Kidney (tissue), 14 donors: ENCODE data around the gene TFDP1. TPM values are rescaled to one million over a fixed set of nuclear protein-coding genes. Genes with fewer than 3 reads are reported as not detected.
A peak's percentile ranks its signal among the peaks of the same experiment; 100 is the strongest.
"Not testable (repeated sequence)": the region's sequence is repeated elsewhere in the genome, so short reads cannot be mapped to it uniquely, and the experiment has no call there.

ENCODE experiments used
- DNase-seq, 5 donors: peaks; one replicate each; pipeline ENCODE4 v3.0.0-alpha.2; 2013 to 2020
- FAIRE-seq: peaks from 2 replicates; lab custom pipeline; 2012; peaks lifted over from hg19 to GRCh38; lab: Jason Lieb, UNC
- H3K27ac ChIP-seq, 2 donors: one replicate each; pipeline ENCODE4 v1.7.0; 2013; ENCODE audit warnings: low read depth in 2 of 2, low read length in 2 of 2, inconsistent platforms in 1 of 2
- H3K27me3 ChIP-seq: one replicate; pipeline ENCODE4 v1.7.1; 2013; ENCODE audit warnings: low read length, inconsistent platforms; ENCODE audit not compliant: control insufficient read depth, insufficient read depth
- H3K36me3 ChIP-seq, 3 donors: one replicate each; pipeline versions ENCODE4 v1.7.0 to v1.7.1; 2013; ENCODE audit warnings: low read length in 3 of 3, control low read depth in 1 of 3, inconsistent platforms in 1 of 3; ENCODE audit not compliant: insufficient read depth in 3 of 3, control insufficient read depth in 2 of 3
- H3K4me1 ChIP-seq, 3 donors: one replicate each; pipeline versions ENCODE4 v1.7.0 to v1.7.1; 2013; ENCODE audit warnings: low read length in 3 of 3, inconsistent platforms in 1 of 3, low read depth in 1 of 3; ENCODE audit not compliant: control insufficient read depth in 2 of 3, insufficient read depth in 2 of 3
- H3K4me3 ChIP-seq, 3 donors: one replicate each; pipeline versions ENCODE4 v1.7.0 to v1.8.1; 2013; ENCODE audit warnings: low read length in 3 of 3, control low read depth in 1 of 3, inconsistent platforms in 1 of 3
- H3K9ac ChIP-seq, 3 donors: one replicate each; pipeline versions ENCODE4 v1.7.0 to v1.7.1; 2013; ENCODE audit warnings: low read length in 3 of 3, control low read depth in 1 of 3, inconsistent platforms in 1 of 3
- H3K9me3 ChIP-seq, 3 donors: one replicate each; pipeline versions ENCODE4 v1.7.0 to v1.7.1; 2013; ENCODE audit warnings: low read length in 3 of 3, control low read depth in 1 of 3, inconsistent platforms in 1 of 3; ENCODE audit not compliant: control insufficient read depth in 2 of 3, insufficient read depth in 1 of 3
- intact Hi-C: fragments of 100-400 bp; cut with DNase I; formaldehyde crosslinking; loops from one replicate; pipeline ENCODE4 v1.11.1; 2022
- polyA plus RNA-seq: library from polyadenylated mRNA; stranded (reverse); fragments of 350-450 nt; fragmentation: Illumina TruSeq; extraction: RNeasy Lipid Tissue Mini Kit (QIAGEN cat#74804); gene quantifications from one replicate; pipeline ENCODE4 v1.2.3, GENCODE V29; 2014; ENCODE audit warnings: low read depth, low replicate concordance; ENCODE audit not compliant: insufficient read depth
- total RNA-seq: library from RNA; stranded (reverse); fragmentation: NEBNext Ultra II Directional; extraction: Animal tissue kit (Norgen Biotek cat#: 25700); gene quantifications from one replicate; pipeline ENCODE4 v1.2.1, GENCODE V29; 2021
- TF ChIP-seq, protein P1 (sequence below): IDR thresholded peaks from 3 replicates; pipeline ENCODE4 v1.5.1; 2012; ENCODE audit warnings: mild to moderate bottlenecking, moderate library complexity, borderline replicate concordance; ENCODE audit not compliant: insufficient read depth; ENCODE audit errors: extremely low read depth
- donor health status: control.
- donor health status: control.
- donor health status: control.
- donor health status: control.
- donor health status: control.
- donor health status: DM: yes; HTN: yes; CAD: no.
- donor health status: Normal renal cell carcinoma (clear cell type).

The TFDP1 gene
- total and polyA plus RNA-seq, 2 donors from 2014 or later = 33.8 to 46.9 TPM

DNA sequence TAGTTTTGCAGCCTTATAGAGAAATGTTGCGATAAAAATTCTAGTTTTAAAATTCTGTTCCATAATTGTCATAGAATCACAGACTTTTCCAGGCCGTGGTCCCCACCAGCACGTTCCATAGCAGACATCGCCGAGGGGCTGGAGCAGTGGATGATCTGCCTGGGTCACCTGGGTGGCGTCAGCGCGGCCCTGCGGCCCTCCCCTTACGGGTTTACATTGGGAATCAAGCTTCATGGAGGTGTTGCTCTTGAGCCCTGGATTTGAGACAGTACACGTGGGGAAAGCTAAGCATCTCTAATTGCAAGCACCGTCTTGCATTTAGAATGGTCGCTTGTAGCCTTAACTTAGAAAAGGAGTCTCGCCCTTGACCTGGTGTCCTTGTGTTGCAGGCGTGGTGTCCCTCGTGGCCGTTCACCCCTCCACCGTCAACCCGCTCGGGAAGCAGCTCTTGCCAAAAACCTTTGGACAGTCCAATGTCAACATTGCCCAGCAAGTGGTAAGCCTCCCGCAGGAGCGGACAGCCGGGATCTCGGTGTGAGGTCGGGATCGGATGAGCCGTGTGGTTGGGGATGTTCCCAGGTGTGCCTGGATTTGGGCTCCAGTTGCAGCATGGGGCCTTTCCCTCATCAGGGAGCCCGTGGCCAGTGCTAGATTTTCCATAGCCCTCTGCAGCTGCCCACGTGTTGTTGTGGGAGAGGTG, 38.4 kb downstream of the TFDP1 start:
- Histone ChIP-seq H3K27ac (no peak overlapping the region), H3K36me3 (peaks cover 4 to 5% (median 4%) of the 10 kb centered on the region in 3 donors), H3K4me3 (no peak overlapping the region), H3K27me3 (no peaks in the 10 kb centered on the region), H3K4me1 (no peaks in the 10 kb centered on the region), H3K9me3 (no peaks in the 10 kb centered on the region), H3K9ac (no peak overlapping the region)
- TF ChIP-seq, protein P1, sequence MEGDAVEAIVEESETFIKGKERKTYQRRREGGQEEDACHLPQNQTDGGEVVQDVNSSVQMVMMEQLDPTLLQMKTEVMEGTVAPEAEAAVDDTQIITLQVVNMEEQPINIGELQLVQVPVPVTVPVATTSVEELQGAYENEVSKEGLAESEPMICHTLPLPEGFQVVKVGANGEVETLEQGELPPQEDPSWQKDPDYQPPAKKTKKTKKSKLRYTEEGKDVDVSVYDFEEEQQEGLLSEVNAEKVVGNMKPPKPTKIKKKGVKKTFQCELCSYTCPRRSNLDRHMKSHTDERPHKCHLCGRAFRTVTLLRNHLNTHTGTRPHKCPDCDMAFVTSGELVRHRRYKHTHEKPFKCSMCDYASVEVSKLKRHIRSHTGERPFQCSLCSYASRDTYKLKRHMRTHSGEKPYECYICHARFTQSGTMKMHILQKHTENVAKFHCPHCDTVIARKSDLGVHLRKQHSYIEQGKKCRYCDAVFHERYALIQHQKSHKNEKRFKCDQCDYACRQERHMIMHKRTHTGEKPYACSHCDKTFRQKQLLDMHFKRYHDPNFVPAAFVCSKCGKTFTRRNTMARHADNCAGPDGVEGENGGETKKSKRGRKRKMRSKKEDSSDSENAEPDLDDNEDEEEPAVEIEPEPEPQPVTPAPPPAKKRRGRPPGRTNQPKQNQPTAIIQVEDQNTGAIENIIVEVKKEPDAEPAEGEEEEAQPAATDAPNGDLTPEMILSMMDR = no peak
- DNase-seq (peak in 1 of 5 donors; percentile 59), FAIRE-seq (no peak)
- intact Hi-C loops = no loop called here

DNA sequence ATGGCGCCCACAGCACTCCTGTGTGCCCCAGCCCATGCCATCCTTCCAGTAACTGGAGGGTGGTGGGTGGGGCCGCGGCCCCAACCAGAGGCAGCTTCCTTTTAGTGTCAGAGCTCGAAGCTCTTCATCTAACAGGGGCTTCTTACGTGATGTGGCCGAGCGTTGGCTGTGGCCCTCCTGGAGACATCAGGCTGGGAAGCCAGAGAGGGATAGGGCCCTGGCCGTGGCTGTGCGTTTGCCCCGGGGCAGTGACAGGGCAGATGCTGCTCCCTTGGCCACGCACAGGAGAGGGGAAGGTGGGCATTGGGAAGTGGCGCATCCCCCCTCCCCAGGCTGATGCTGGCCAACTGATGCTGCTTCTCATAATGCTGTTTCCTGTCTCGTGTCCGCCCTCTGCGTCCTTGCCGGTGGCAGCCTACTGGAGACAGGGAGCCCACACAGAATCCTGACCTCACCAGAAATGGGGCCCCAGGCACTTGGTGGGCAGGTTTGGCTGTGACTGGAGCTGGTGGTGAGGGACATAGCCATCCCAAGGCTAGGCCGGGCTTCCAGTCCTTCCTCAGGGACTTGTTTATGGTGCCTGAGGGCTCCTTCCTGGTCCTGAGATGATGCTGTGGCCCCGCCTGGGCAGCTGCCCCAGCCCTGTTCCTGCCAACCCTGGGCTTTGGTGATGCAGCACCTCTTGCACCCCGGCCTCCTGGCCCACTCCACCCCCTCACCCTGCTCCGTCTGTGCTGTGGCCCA, 39.1 kb downstream of the TFDP1 start:
- DNase-seq (peak in 1 of 5 donors; percentile 60), FAIRE-seq (no peak)

GRCh38 chr13:113624235-113624587, 39.7 kb downstream of the TFDP1 start:
- H3K9ac ChIP-seq = no peak overlapping the region
- no peaks in the 10 kb centered on the region for H3K4me1 ChIP-seq
- TF ChIP-seq, protein P1 = no peak
- DNase-seq (no peak), FAIRE-seq (no peak)
- no peaks in the 10 kb centered on the region for H3K27me3 ChIP-seq
- no peaks in the 10 kb centered on the region for H3K9me3 ChIP-seq
- intact Hi-C loops = no loop called here
- no peak overlapping the region for H3K27ac ChIP-seq
- H3K4me3 ChIP-seq = no peak overlapping the region
- peaks cover 4 to 5% (median 4%) of the 10 kb centered on the region in 3 donors for H3K36me3 ChIP-seq

More for the DNA sequence above, 39.1 kb downstream of the TFDP1 start:
- Histone ChIP-seq H3K4me1 (no peaks in the 10 kb centered on the region), H3K9me3 (no peaks in the 10 kb centered on the region), H3K36me3 (peaks cover 4 to 5% (median 4%) of the 10 kb centered on the region in 3 donors), H3K4me3 (no peak overlapping the region), H3K27ac (no peak overlapping the region), H3K9ac (no peak overlapping the region), H3K27me3 (no peaks in the 10 kb centered on the region)
- intact Hi-C loops = no loop called here
- TF ChIP-seq, protein P1 = no peak

DNA sequence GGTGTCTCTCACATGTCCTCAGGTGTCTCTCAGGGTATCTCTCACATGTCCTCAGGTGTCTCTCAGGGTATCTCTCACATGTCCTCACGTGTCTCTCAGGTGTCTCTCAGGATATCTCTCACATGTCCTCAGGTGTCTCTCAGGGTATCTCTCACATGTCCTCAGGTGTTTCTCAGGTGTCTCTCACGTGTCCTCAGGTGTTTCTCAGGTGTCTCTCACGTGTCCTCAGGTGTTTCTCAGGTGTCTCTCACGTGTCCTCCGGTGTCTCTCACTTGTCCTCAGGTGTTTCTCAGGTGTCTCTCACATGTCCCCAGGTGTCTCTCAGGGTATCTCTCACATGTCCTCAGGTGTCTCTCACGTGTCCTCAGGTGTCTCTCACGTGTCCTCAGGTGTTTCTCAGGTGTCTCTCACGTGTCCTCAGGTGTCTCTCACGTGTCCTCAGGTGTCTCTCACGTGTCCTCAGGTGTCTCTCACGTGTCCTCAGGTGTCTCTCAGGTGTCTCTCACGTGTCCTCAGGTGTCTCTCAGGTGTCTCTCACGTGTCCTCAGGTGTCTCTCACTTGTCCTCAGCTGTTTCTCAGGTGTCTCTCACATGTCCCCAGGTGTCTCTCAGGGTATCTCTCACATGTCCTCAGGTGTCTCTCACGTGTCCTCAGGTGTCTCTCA, 40.2 kb downstream of the TFDP1 start:
- intact Hi-C loops, H3K36me3 ChIP-seq, FAIRE-seq: not testable (repeated sequence)

More for the DNA sequence above, 40.2 kb downstream of the TFDP1 start:
- not testable (repeated sequence) for H3K4me1 ChIP-seq, H3K9me3 ChIP-seq, H3K27ac ChIP-seq, DNase-seq, H3K9ac ChIP-seq, H3K4me3 ChIP-seq, H3K27me3 ChIP-seq
